OCI-LY7 (cell line): ENCODE measurements around the gene TRAIP. TPM values are rescaled to one million over a fixed set of nuclear protein-coding genes. Genes with fewer than 3 reads are reported as not detected.

Experiments used
- BruUV-seq: library from RNA; stranded (reverse); fragments of 400-500 nt; replicated peaks from 2 replicates; lab custom pipeline; 2021; lab: Mats Ljungman, UMichigan
- CTCF ChIA-PET: fragments of 300-600 bp; sonication (Branson Sonifier 250); formaldehyde crosslinking; loops from one replicate; lab custom pipeline; 2022; ENCODE audit warnings: antibody characterized with exemption; ENCODE audit not compliant: unreplicated experiment; lab: Charles Lee
- POLR2A ChIA-PET: fragments of 300-600 bp; sonication (Branson Sonifier 250); formaldehyde crosslinking; loops from one replicate; lab custom pipeline; 2022; ENCODE audit warnings: antibody characterized with exemption; lab: Charles Lee
- DNase-seq: peaks from one replicate; pipeline ENCODE4 v3.0.0-alpha.2; 2015; ENCODE audit warnings: low spot score
- H2AFZ ChIP-seq: fragments of 200-600 bp; sonication (generic), shearing (Covaris generic); 2 replicates; pipeline ENCODE4 v1.6.1; 2014; ENCODE audit warnings: mild to moderate bottlenecking, antibody characterized with exemption, low read length, moderate library complexity
- H3K27ac ChIP-seq: fragments of 200-600 bp; sonication (generic); 2 replicates; pipeline ENCODE4 v1.5.1; 2014; ENCODE audit warnings: mixed run types, low read depth, mild to moderate bottlenecking, moderate library complexity, low read length, inconsistent platforms; ENCODE audit not compliant: poor library complexity, severe bottlenecking
- H3K36me3 ChIP-seq: fragments of 200-600 bp; sonication (generic); 2 replicates; pipeline ENCODE4 v1.6.1; 2014; ENCODE audit warnings: mild to moderate bottlenecking, antibody characterized with exemption, low read length, moderate library complexity, mixed read lengths; ENCODE audit not compliant: insufficient read depth
- H3K4me1 ChIP-seq: fragments of 200-600 bp; sonication (generic); 2 replicates; pipeline ENCODE4 v1.5.1; 2014; ENCODE audit warnings: mild to moderate bottlenecking, low read length; ENCODE audit not compliant: insufficient read depth, poor library complexity, severe bottlenecking
- H3K4me2 ChIP-seq: fragments of 200-600 bp; sonication (generic); 2 replicates; pipeline ENCODE4 v1.6.1; 2014; ENCODE audit warnings: mild to moderate bottlenecking, low read length
- H3K4me3 ChIP-seq: fragments of 200-600 bp; sonication (generic); 2 replicates; pipeline ENCODE4 v1.5.1; 2014; ENCODE audit warnings: mild to moderate bottlenecking, low read depth, low read length; ENCODE audit not compliant: poor library complexity, severe bottlenecking
- H3K79me2 ChIP-seq: fragments of 200-600 bp; sonication (generic); 2 replicates; pipeline ENCODE4 v1.6.1; 2016; ENCODE audit warnings: low read depth, mild to moderate bottlenecking, low read length, moderate library complexity, mixed read lengths; ENCODE audit not compliant: insufficient read depth
- H3K9me2 ChIP-seq: fragments of 200-600 bp; sonication (generic); 2 replicates; pipeline ENCODE4 v1.6.1; 2016; ENCODE audit warnings: mild to moderate bottlenecking, low read length, mixed read lengths; ENCODE audit not compliant: insufficient read depth
- H3K9me3 ChIP-seq: fragments of 200-600 bp; sonication (generic); 2 replicates; pipeline ENCODE4 v1.6.1; 2014; ENCODE audit warnings: mild to moderate bottlenecking, mixed run types, low read length, mixed read lengths
- H4K20me1 ChIP-seq: fragments of 200-600 bp; sonication (generic); 2 replicates; pipeline ENCODE4 v1.6.1; 2014; ENCODE audit warnings: mild to moderate bottlenecking, antibody characterized with exemption, low read length, moderate library complexity, mixed read lengths; ENCODE audit not compliant: insufficient read depth
- CTCF ChIP-seq: fragments of 200-600 bp; sonication (generic); conservative IDR thresholded peaks from 2 replicates; pipeline ENCODE4 v1.5.1; 2014; ENCODE audit warnings: mild to moderate bottlenecking, antibody characterized with exemption, low read length, moderate library complexity, mixed read lengths
- EZH2phosphoT487 ChIP-seq: fragments of 200-600 bp; sonication (generic); IDR thresholded peaks from 2 replicates; pipeline ENCODE4 v1.6.1; 2018; ENCODE audit warnings: low read depth, borderline replicate concordance, mild to moderate bottlenecking, mixed run types, antibody characterized with exemption, low read length, moderate library complexity, mixed read lengths
- intact Hi-C: fragments of 100-400 bp; cut with micrococcal nuclease; formaldehyde crosslinking; loops from one replicate; pipeline ENCODE4 v1.10.0; 2022; ENCODE audit not compliant: unreplicated experiment
- total RNA-seq, 2 experiments: library from RNA; depleted of rRNA in 1 of 2; stranded (reverse); fragments of >200 nt in 1 of 2; shearing (Covaris generic) in 1 of 2; gene quantifications; 2 replicates each; pipeline ENCODE4 v1.2.3, GENCODE V29; 2014 to 2022

The TRAIP gene
- total RNA-seq, 2 experiments from 2014 or later: 38.6 to 41.8 TPM

GRCh38 chr3:49793486-49794085 is 62.8 kb downstream of the TRAIP start:
- TF ChIP-seq EZH2phosphoT487 (no peak), CTCF (no peak)
- Histone ChIP-seq H4K20me1 (no peaks in the 10 kb centered on the region), H3K4me2 (no peak overlapping the region), H3K4me1 (peaks cover 15% of the 10 kb centered on the region), H3K36me3 (no peaks in the 10 kb centered on the region), H3K79me2 (no peaks in the 10 kb centered on the region), H3K4me3 (no peak overlapping the region), H3K9me3 (no peaks in the 10 kb centered on the region), H3K9me2 (no peaks in the 10 kb centered on the region), H3K27ac (no peak overlapping the region), H2AFZ (no peak overlapping the region)
- DNase-seq: no peak
- no TSS peak for BruUV-seq
- intact Hi-C loops: no loop called here
- CTCF ChIA-PET: no interaction called here
- POLR2A ChIA-PET: no interaction called here

GRCh38 chr3:49792371-49793150 is 63.8 kb downstream of the TRAIP start:
- Histone ChIP-seq H3K4me3 (no peak overlapping the region), H3K9me2 (no peaks in the 10 kb centered on the region), H3K4me2 (no peak overlapping the region), H3K79me2 (no peaks in the 10 kb centered on the region), H3K36me3 (no peaks in the 10 kb centered on the region), H3K27ac (no peak overlapping the region), H3K9me3 (no peaks in the 10 kb centered on the region), H4K20me1 (no peaks in the 10 kb centered on the region), H2AFZ (no peak overlapping the region), H3K4me1 (peaks cover 16% of the 10 kb centered on the region)
- ChIA-PET POLR2A (no interaction called here), CTCF (no interaction called here)
- intact Hi-C loops: no loop called here
- no TSS peak for BruUV-seq
- no peak for DNase-seq
- TF ChIP-seq EZH2phosphoT487 (no peak), CTCF (no peak)

DNA sequence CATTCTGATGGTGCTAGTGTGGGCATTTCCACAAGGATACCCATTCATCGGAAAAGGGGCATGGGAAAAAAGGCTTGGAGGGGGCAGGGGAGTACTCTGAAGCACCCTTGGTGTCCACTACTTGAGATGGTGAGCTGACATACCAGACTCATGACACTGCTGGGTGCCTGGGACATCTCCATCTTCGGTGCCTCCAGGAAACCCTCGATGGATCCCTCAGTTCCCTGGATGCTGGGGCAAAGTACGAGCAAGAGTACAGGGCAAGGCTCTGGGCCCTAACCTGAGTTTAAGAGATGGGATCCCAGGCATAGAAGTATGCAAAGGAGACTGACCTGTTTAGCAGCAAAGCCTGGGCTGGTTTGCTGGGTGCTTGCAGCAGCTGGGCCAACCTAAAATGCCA is 64.8 kb downstream of the TRAIP start:
- intact Hi-C loops: no loop called here
- H3K9me2 ChIP-seq: no peaks in the 10 kb centered on the region
- no peaks in the 10 kb centered on the region for H3K36me3 ChIP-seq
- peaks cover 25% of the 10 kb centered on the region for H3K4me1 ChIP-seq
- no TSS peak for BruUV-seq
- ChIA-PET CTCF (no interaction called here), POLR2A (no interaction called here)
- no peak overlapping the region for H3K27ac ChIP-seq
- no peaks in the 10 kb centered on the region for H4K20me1 ChIP-seq
- DNase-seq: no peak
- no peak overlapping the region for H3K4me2 ChIP-seq
- no peak overlapping the region for H3K4me3 ChIP-seq
- H3K79me2 ChIP-seq: no peaks in the 10 kb centered on the region
- TF ChIP-seq CTCF (no peak), EZH2phosphoT487 (no peak)
- H3K9me3 ChIP-seq: no peaks in the 10 kb centered on the region
- H2AFZ ChIP-seq: no peak overlapping the region
